GM23338 (cell line): ENCODE data around the gene GTSE1.

ENCODE experiments used
- CTCF ChIP-seq, 2 experiments: fragments of 200-600 bp in 1 of 2; sonication (generic) in 1 of 2; conservative IDR thresholded peaks; 2 replicates each; pipeline versions ENCODE4 v1.5.1 to v1.6.1; 2016 to 2017; ENCODE audit warnings: antibody characterized with exemption in 2 of 2, low read depth in 2 of 2, mild to moderate bottlenecking in 2 of 2, moderate library complexity in 1 of 2
- EZH2 ChIP-seq: fragments of 200-600 bp; sonication (generic); IDR thresholded peaks from one replicate; pipeline ENCODE4 v1.8.0; 2017; ENCODE audit warnings: antibody characterized with exemption, mild to moderate bottlenecking, low read depth; ENCODE audit not compliant: unreplicated experiment
- EZH2phosphoT487 ChIP-seq: fragments of 200-600 bp; sonication (generic); IDR thresholded peaks from one replicate; pipeline ENCODE4 v1.8.1; 2018; ENCODE audit warnings: antibody characterized with exemption; ENCODE audit not compliant: unreplicated experiment
- POLR2AphosphoS5 ChIP-seq: IDR thresholded peaks from 2 replicates; pipeline ENCODE4 v1.6.1; 2016; ENCODE audit warnings: antibody characterized with exemption, low read depth
- STAT1 ChIP-seq: IDR thresholded peaks from one replicate; pipeline ENCODE4 v1.6.1; 2016; ENCODE audit warnings: antibody characterized with exemption; ENCODE audit not compliant: unreplicated experiment

- TF ChIP-seq POLR2AphosphoS5 (no peak), CTCF (conservative IDR thresholded peaks at IDR 0.05; ENCODE audit: low read depth in 2 of 2) (no peak), STAT1 (no peak), EZH2 (no peak), EZH2phosphoT487 (no peak)
These were observed 81.9 kb downstream of the GTSE1 start for GRCh38 chr22:46378426-46379065.
